CD14-positive monocyte (primary cell): ENCODE data around the gene STX1A. TPM values are rescaled to one million over a fixed set of nuclear protein-coding genes. Genes with fewer than 3 reads are reported as not detected.

ENCODE experiments used
- DNase-seq, 3 donors: peaks; one replicate each; pipeline ENCODE4 v3.0.0-alpha.2; 2011 to 2022
- H2AFZ ChIP-seq: 2 replicates; pipeline ENCODE4 v1.6.0; 2012; ENCODE audit warnings: mild to moderate bottlenecking, low read depth, low read length, inconsistent platforms; ENCODE audit not compliant: insufficient read depth, poor library complexity, severe bottlenecking
- H3K27ac ChIP-seq, 2 donors: 1 replicate in 1 of 2; 2 replicates in 1 of 2; pipeline ENCODE4 v1.5.1; 2012 to 2013; ENCODE audit warnings: low read length in 2 of 2, control low read depth in 1 of 2, inconsistent platforms in 1 of 2, low read depth in 1 of 2, mild to moderate bottlenecking in 1 of 2
- H3K27me3 ChIP-seq, 2 donors: one replicate each; pipeline versions ENCODE4 v1.6.0 to v1.6.1; 2011 to 2013; ENCODE audit warnings: low read length in 2 of 2; ENCODE audit not compliant: control insufficient read depth in 2 of 2, insufficient read depth in 2 of 2
- H3K36me3 ChIP-seq, 2 donors: replicated peaks in 1 of 2; 1 replicate in 1 of 2; 2 replicates in 1 of 2; pipeline versions ENCODE4 v1.5.1 to v1.6.1; 2012 to 2013; ENCODE audit warnings: low read length in 2 of 2, control low read depth in 1 of 2, inconsistent platforms in 1 of 2, mild to moderate bottlenecking in 1 of 2; ENCODE audit not compliant: insufficient read depth in 2 of 2, control insufficient read depth in 1 of 2
- H3K4me1 ChIP-seq, 2 donors: 1 replicate in 1 of 2; 2 replicates in 1 of 2; pipeline versions ENCODE4 v1.5.1 to v1.6.1; 2012 to 2013; ENCODE audit warnings: low read length in 2 of 2, control low read depth in 1 of 2, inconsistent platforms in 1 of 2, mild to moderate bottlenecking in 1 of 2, moderate library complexity in 1 of 2; ENCODE audit not compliant: insufficient read depth in 2 of 2, control insufficient read depth in 1 of 2
- H3K4me2 ChIP-seq: replicated peaks from 2 replicates; pipeline ENCODE3; 2012; ENCODE audit warnings: low read length, moderate library complexity, mild to moderate bottlenecking; ENCODE audit not compliant: poor library complexity, severe bottlenecking; ENCODE audit errors: extremely low read depth
- H3K4me3 ChIP-seq, 3 experiments: fragments of 200-600 bp in 1 of 3; sonication (generic) in 1 of 3; replicated peaks in 1 of 3; 1 replicate in 2 of 3; 2 replicates in 1 of 3; pipeline ENCODE4 v1.5.1; 2011 to 2013; ENCODE audit warnings: low read length in 3 of 3, mild to moderate bottlenecking in 3 of 3, control low read depth in 2 of 3, low read depth in 2 of 3, inconsistent platforms in 1 of 3, moderate library complexity in 1 of 3
- H3K79me2 ChIP-seq: 2 replicates; pipeline ENCODE4 v1.6.0; 2012; ENCODE audit warnings: mild to moderate bottlenecking, control low read depth, inconsistent platforms, low read length, moderate library complexity; ENCODE audit not compliant: insufficient read depth
- H3K9ac ChIP-seq: 2 replicates; pipeline ENCODE4 v1.6.0; 2017; ENCODE audit warnings: low read length, mild to moderate bottlenecking; ENCODE audit not compliant: insufficient read depth, poor library complexity, severe bottlenecking
- H3K9me3 ChIP-seq, 2 donors: replicated peaks in 1 of 2; 1 replicate in 1 of 2; 2 replicates in 1 of 2; pipeline versions ENCODE4 v1.5.1 to v1.6.1; 2012 to 2013; ENCODE audit warnings: low read length in 2 of 2, control low read depth in 1 of 2; ENCODE audit not compliant: control insufficient read depth in 1 of 2, insufficient read depth in 1 of 2
- H4K20me1 ChIP-seq: 2 replicates; pipeline ENCODE4 v1.6.0; 2012; ENCODE audit warnings: mild to moderate bottlenecking, low read length, control low read depth, moderate library complexity; ENCODE audit not compliant: insufficient read depth
- H3K27ac Mint-ChIP-seq, 7 donors: one replicate each; pipeline ENCODE4 v1.8.0; 2020; ENCODE audit warnings: mild to moderate bottlenecking in 7 of 7, mixed read lengths in 7 of 7, moderate library complexity in 6 of 7, inconsistent platforms in 2 of 7
- H3K27me3 Mint-ChIP-seq, 3 donors: one replicate each; pipeline ENCODE4 v1.8.0; 2021 to 2022; ENCODE audit warnings: low read depth in 3 of 3, mild to moderate bottlenecking in 3 of 3, mixed read lengths in 3 of 3, moderate library complexity in 3 of 3, inconsistent platforms in 1 of 3
- H3K36me3 Mint-ChIP-seq, 2 donors: one replicate each; pipeline ENCODE4 v1.8.0; 2020; ENCODE audit warnings: mixed read lengths in 2 of 2, inconsistent platforms in 1 of 2, mild to moderate bottlenecking in 1 of 2
- H3K4me1 Mint-ChIP-seq: one replicate; pipeline ENCODE4 v1.8.0; 2020; ENCODE audit warnings: mild to moderate bottlenecking, mixed read lengths
- H3K4me3 Mint-ChIP-seq, 2 donors: one replicate each; pipeline ENCODE4 v1.8.0; 2020; ENCODE audit warnings: mild to moderate bottlenecking in 2 of 2, mixed read lengths in 2 of 2, moderate library complexity in 1 of 2
- H3K9me3 Mint-ChIP-seq, 7 donors: one replicate each; pipeline ENCODE4 v1.8.0; 2020 to 2022; ENCODE audit warnings: mixed read lengths in 7 of 7, mild to moderate bottlenecking in 6 of 7, moderate library complexity in 6 of 7, inconsistent platforms in 2 of 7
- CTCF ChIP-seq: fragments of 200-600 bp; IDR thresholded peaks from one replicate; pipeline ENCODE4 v1.8.0; 2022; ENCODE audit warnings: antibody characterized with exemption, mild to moderate bottlenecking
- WGBS: methylation state at CpG from one replicate; pipeline ENCODE4 v1.1.5; 2013; ENCODE audit warnings: missing lambda C conversion rate; ENCODE audit not compliant: insufficient coverage; 5-methylcytosine and 5-hydroxymethylcytosine counted together
- intact Hi-C, 2 donors: fragments of 100-400 bp; cut with micrococcal nuclease; formaldehyde crosslinking; loops; one replicate each; pipeline versions ENCODE4 v1.15.0 to v1.15.1; 2023
- polyA plus RNA-seq, 3 donors: library from polyadenylated mRNA; depleted of rRNA in 1 of 3; unstranded in 2 of 3; stranded (reverse) in 1 of 3; fragments of 300-500 nt in 2 of 3; fragments of >200 nt in 1 of 3; fragmentation: Illumina TruSeq in 2 of 3; gene quantifications; 1 replicate in 2 of 3; 2 replicates in 1 of 3; pipeline ENCODE4 v1.2.3, GENCODE V29; 2012 to 2021

The STX1A gene
- polyA plus RNA-seq, 3 donors, result 0.27 to 2.7 (median 0.37) TPM

DNA sequence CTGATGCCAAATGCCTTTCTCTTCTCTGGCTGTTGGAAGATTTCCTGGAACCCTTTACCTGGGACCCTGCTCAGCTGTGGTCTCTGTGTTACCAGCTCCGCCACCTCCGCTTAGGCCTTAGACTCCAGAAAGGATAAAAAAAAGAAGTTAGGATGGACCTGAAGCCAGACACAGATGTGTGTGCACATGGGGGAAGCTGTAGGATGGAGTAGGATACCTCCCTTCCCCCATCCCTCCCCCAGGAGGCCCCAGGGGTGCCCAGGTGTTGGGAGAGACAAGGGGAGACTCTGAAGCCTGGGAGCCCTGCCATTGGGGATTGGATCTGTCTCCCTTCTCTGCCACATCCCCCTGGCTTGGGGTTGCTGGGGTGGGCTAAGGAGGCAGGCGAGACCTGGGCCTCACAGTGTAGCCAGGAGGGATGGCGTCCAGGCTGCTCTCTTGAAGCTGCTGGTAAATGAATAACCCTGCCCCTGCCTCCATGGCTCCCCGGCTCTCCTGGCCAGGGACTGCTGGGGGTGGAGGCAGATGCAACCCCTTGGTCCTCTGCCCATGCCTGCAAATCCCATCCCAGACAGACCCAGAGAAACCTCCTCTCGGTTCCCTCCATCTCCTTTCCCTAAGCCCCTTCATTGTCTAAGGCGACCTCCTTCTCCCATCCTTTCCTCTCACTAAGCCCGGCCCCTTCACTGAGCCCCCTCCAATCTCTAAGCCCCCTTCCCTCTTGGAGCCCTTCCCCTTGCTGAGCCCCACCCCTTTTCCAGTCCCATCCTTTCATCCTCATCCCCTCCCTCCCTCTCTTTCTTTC, 42.6 kb upstream of the STX1A start:
- Histone ChIP-seq H4K20me1 (no peaks in the 10 kb centered on the region), H3K4me1 (no peaks in the 10 kb centered on the region), H3K36me3 (no peaks in the 10 kb centered on the region), H3K9me3 (no peaks in the 10 kb centered on the region), H3K9ac (no peak overlapping the region), H3K27me3 (no peaks in the 10 kb centered on the region), H3K4me3 (no peak overlapping the region), H3K27ac (no peak overlapping the region), H3K4me2 (no peak overlapping the region), H2AFZ (no peak overlapping the region), H3K79me2 (no peaks in the 10 kb centered on the region)
- TF ChIP-seq CTCF, result no peak
- Mint-ChIP-seq H3K9me3 (peaks cover 0 to 3% (median 0%) of the 10 kb centered on the region in 7 donors), H3K27me3 (peaks cover 22 to 35% (median 27%) of the 10 kb centered on the region in 3 donors), H3K4me3 (no peak overlapping the region), H3K27ac (no peak overlapping the region), H3K36me3 (no peaks in the 10 kb centered on the region), H3K4me1 (no peaks in the 10 kb centered on the region)
- WGBS, result 63% methylated on average over 5 of the region's 8 CpGs
- no peak for DNase-seq
- intact Hi-C loops, result no loop called here

DNA sequence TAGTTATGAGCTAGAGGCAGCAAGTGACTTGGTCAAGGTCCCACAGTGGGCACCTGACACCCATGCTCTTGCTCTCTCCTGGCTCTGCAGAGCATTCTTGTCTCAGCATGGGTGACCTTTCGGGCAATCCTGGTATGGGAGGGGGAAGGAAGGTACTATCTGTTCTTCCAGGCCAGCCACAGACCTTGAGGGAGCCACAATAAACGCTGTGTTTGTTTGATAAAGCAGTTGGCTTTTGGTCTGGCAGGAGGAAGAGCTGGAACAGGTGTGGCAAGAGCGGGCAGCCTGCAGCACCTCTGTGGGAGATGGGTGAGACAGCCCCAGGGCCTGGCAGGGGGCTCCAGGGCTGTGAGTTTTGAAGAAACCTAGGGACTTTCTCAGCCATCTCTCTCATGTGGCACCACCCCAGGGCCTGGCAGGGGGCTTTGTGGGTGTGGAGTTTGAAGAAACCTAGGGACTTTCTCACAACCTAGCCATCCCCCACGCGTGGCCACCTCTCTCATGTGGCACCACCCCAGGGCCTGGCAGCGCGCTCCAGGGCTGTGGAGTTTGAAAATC, 39.2 kb upstream of the STX1A start:
- peaks cover 15 to 24% (median 19%) of the 10 kb centered on the region in 3 donors for H3K27me3 Mint-ChIP-seq
- H3K27ac Mint-ChIP-seq, result no peak overlapping the region
- no peaks in the 10 kb centered on the region for H3K36me3 ChIP-seq
- H3K79me2 ChIP-seq, result no peaks in the 10 kb centered on the region
- H3K4me3 Mint-ChIP-seq, result no peak overlapping the region
- H4K20me1 ChIP-seq, result no peaks in the 10 kb centered on the region
- H3K36me3 Mint-ChIP-seq, result no peaks in the 10 kb centered on the region
- H3K4me1 Mint-ChIP-seq, result no peaks in the 10 kb centered on the region
- no peak overlapping the region for H3K4me2 ChIP-seq
- TF ChIP-seq CTCF, result no peak
- no peaks in the 10 kb centered on the region for H3K27me3 ChIP-seq
- H2AFZ ChIP-seq, result no peak overlapping the region
- no peak overlapping the region for H3K9ac ChIP-seq
- intact Hi-C loops, result no loop called here
- no peak overlapping the region for H3K4me3 ChIP-seq
- H3K4me1 ChIP-seq, result no peaks in the 10 kb centered on the region
- no peak overlapping the region for H3K27ac ChIP-seq
- DNase-seq, result no peak
- WGBS, result 73% methylated on average over 3 of the region's 7 CpGs
- peaks cover 0 to 1% (median 0%) of the 10 kb centered on the region in 7 donors for H3K9me3 Mint-ChIP-seq
- H3K9me3 ChIP-seq, result no peaks in the 10 kb centered on the region
